ENCODE measurements around the gene HOGA1. TPM values are rescaled to one million over a fixed set of nuclear protein-coding genes. Genes with fewer than 3 reads are reported as not detected.

The HOGA1 gene
- total RNA-seq, 1 experiment from 2014 or later: 0.08 TPM

DNA sequence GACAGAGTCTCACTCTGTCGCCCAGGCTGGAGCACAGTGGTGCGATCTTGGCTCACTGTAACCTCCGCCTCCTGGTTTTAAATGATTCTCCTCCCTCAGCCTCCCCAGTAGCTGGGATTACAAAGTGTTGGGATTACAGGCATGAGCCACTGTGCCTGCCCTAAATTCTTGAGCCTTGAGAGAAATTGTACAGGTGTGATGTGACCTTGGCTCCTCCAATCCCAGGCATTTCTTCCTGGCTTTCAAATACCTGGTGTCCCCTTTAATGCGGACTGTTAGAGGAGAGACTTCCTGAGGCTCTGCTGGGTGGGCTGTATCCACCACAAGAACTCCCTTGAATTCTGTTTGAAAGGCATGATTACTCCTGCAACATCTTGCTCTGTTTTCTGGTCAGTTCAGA lies 34.1 kb downstream of the HOGA1 start:
- intact Hi-C loops (cut with micrococcal nuclease; ENCODE audit: unreplicated experiment) (no loop called here), in situ Hi-C loops (cut with HindIII; ENCODE audit: low pct_unique_long_range_greater_than_20kb, low sequenced_read_pairs) (no loop called here)
- Histone ChIP-seq H3K4me3 (ENCODE audit: low read depth in 2 of 2, low read length in 2 of 2) (no peak overlapping the region), H3K9me3 (ENCODE audit: control insufficient read depth, insufficient read depth, low read depth, low read length) (no peaks in the 10 kb centered on the region), H3K27me3 (ENCODE audit: control insufficient read depth, insufficient read depth, low read length) (no peaks in the 10 kb centered on the region), H3K36me3 (ENCODE audit: control insufficient read depth, insufficient read depth, low read length) (no peaks in the 10 kb centered on the region), H3K27ac (ENCODE audit: low read length) (no peak overlapping the region), H3K4me1 (ENCODE audit: control insufficient read depth, insufficient read depth, low read length) (no peaks in the 10 kb centered on the region)
- no peak for DNase-seq (ENCODE audit: low read depth, low spot score)
- ATAC-seq: no peak
- TF ChIP-seq POLR2AphosphoS5 (IDR thresholded peaks at IDR 0.05; ENCODE audit: low read depth, low read length): no peak
- TF ChIP-seq TCF7L2 (IDR thresholded peaks at IDR 0.05; ENCODE audit: low read depth, low read length): no peak
- no peak for TF ChIP-seq SIN3A (IDR thresholded peaks at IDR 0.05; ENCODE audit: borderline replicate concordance, insufficient read depth, low read depth, low read length)
- TF ChIP-seq, protein P1, sequence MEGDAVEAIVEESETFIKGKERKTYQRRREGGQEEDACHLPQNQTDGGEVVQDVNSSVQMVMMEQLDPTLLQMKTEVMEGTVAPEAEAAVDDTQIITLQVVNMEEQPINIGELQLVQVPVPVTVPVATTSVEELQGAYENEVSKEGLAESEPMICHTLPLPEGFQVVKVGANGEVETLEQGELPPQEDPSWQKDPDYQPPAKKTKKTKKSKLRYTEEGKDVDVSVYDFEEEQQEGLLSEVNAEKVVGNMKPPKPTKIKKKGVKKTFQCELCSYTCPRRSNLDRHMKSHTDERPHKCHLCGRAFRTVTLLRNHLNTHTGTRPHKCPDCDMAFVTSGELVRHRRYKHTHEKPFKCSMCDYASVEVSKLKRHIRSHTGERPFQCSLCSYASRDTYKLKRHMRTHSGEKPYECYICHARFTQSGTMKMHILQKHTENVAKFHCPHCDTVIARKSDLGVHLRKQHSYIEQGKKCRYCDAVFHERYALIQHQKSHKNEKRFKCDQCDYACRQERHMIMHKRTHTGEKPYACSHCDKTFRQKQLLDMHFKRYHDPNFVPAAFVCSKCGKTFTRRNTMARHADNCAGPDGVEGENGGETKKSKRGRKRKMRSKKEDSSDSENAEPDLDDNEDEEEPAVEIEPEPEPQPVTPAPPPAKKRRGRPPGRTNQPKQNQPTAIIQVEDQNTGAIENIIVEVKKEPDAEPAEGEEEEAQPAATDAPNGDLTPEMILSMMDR (IDR thresholded peaks at IDR 0.05): no peak
- TF ChIP-seq, protein P2, sequence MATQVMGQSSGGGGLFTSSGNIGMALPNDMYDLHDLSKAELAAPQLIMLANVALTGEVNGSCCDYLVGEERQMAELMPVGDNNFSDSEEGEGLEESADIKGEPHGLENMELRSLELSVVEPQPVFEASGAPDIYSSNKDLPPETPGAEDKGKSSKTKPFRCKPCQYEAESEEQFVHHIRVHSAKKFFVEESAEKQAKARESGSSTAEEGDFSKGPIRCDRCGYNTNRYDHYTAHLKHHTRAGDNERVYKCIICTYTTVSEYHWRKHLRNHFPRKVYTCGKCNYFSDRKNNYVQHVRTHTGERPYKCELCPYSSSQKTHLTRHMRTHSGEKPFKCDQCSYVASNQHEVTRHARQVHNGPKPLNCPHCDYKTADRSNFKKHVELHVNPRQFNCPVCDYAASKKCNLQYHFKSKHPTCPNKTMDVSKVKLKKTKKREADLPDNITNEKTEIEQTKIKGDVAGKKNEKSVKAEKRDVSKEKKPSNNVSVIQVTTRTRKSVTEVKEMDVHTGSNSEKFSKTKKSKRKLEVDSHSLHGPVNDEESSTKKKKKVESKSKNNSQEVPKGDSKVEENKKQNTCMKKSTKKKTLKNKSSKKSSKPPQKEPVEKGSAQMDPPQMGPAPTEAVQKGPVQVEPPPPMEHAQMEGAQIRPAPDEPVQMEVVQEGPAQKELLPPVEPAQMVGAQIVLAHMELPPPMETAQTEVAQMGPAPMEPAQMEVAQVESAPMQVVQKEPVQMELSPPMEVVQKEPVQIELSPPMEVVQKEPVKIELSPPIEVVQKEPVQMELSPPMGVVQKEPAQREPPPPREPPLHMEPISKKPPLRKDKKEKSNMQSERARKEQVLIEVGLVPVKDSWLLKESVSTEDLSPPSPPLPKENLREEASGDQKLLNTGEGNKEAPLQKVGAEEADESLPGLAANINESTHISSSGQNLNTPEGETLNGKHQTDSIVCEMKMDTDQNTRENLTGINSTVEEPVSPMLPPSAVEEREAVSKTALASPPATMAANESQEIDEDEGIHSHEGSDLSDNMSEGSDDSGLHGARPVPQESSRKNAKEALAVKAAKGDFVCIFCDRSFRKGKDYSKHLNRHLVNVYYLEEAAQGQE (IDR thresholded peaks at IDR 0.05; ENCODE audit: insufficient read depth in 1 of 2, low read depth in 2 of 2, low read length in 1 of 2): no peak
- POLR2A ChIA-PET: no interaction called here
- no TSS peak for BruUV-seq (replicated peaks)
- CTCF ChIA-PET: no interaction called here

DNA sequence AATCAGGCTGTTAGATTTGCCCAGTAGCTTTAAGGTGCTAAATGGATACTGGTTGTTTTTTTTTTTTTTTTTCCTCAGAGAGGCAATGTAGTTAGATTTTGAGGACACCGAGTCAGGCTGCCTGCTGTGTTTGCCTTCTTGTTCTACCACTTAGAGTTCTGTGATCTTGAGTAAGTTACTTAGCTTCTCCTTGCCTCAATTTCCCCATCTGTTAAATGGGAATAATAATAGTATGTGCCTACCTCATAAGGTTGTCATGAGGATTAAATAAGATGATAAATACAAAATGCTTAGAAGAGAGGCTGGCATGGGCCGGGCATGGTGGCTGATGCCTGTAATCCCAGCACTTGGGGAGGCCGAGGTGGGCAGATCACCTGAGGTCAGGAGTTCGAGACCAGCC lies 34.5 kb downstream of the HOGA1 start:
- Histone ChIP-seq H3K4me3 (ENCODE audit: low read depth in 2 of 2, low read length in 2 of 2) (no peak overlapping the region), H3K9me3 (ENCODE audit: control insufficient read depth, insufficient read depth, low read depth, low read length) (no peaks in the 10 kb centered on the region), H3K36me3 (ENCODE audit: control insufficient read depth, insufficient read depth, low read length) (no peaks in the 10 kb centered on the region), H3K4me1 (ENCODE audit: control insufficient read depth, insufficient read depth, low read length) (no peaks in the 10 kb centered on the region), H3K27me3 (ENCODE audit: control insufficient read depth, insufficient read depth, low read length) (no peaks in the 10 kb centered on the region), H3K27ac (ENCODE audit: low read length) (no peak overlapping the region)
- ChIA-PET CTCF (no interaction called here), POLR2A (no interaction called here)
- intact Hi-C loops (cut with micrococcal nuclease; ENCODE audit: unreplicated experiment) (no loop called here), in situ Hi-C loops (cut with HindIII; ENCODE audit: low pct_unique_long_range_greater_than_20kb, low sequenced_read_pairs) (no loop called here)
- DNase-seq (ENCODE audit: low read depth, low spot score): no peak
- ATAC-seq: no peak
- TF ChIP-seq, protein P1 (IDR thresholded peaks at IDR 0.05): no peak
- no peak for TF ChIP-seq SIN3A (IDR thresholded peaks at IDR 0.05; ENCODE audit: borderline replicate concordance, insufficient read depth, low read depth, low read length)
- TF ChIP-seq TCF7L2 (IDR thresholded peaks at IDR 0.05; ENCODE audit: low read depth, low read length): no peak
- BruUV-seq (replicated peaks): no TSS peak

Data from Panc1 (cell line).